Measurements from ENCODE around the gene HACD2.

HACD2 gene

GRCh38 chr3:123568034-123568433 is 16.8 kb downstream of the HACD2 start:
- no peak for TF ChIP-seq CTCF (IDR thresholded peaks at IDR 0.05; ENCODE audit: low read depth, low read length)
- no peak for DNase-seq (ENCODE audit: extremely low read depth, low read depth)

- DNase-seq (ENCODE audit: extremely low read depth, low read depth) = no peak
- no peak for TF ChIP-seq CTCF (IDR thresholded peaks at IDR 0.05; ENCODE audit: low read depth, low read length)
Measured at GRCh38 chr3:123564056-123564455, 20.8 kb downstream of the HACD2 start.

GRCh38 chr3:123562547-123562946 is 22.3 kb downstream of the HACD2 start:
- no peak for TF ChIP-seq CTCF (IDR thresholded peaks at IDR 0.05; ENCODE audit: low read depth, low read length)
- no peak for DNase-seq (ENCODE audit: extremely low read depth, low read depth)

GRCh38 chr3:123561188-123561587 is 23.7 kb downstream of the HACD2 start:
- DNase-seq (ENCODE audit: extremely low read depth, low read depth) = no peak
- TF ChIP-seq CTCF (IDR thresholded peaks at IDR 0.05; ENCODE audit: low read depth, low read length) = no peak

GRCh38 chr3:123559040-123559861 is 25.6 kb downstream of the HACD2 start:
- TF ChIP-seq CTCF (IDR thresholded peaks at IDR 0.05; ENCODE audit: low read depth, low read length) = peak; percentile 66
- peak; percentile 23 for DNase-seq (ENCODE audit: extremely low read depth, low read depth)

- no peak for DNase-seq (ENCODE audit: extremely low read depth, low read depth)
- no peak for TF ChIP-seq CTCF (IDR thresholded peaks at IDR 0.05; ENCODE audit: low read depth, low read length)
Measured at GRCh38 chr3:123553536-123553935, 31.3 kb downstream of the HACD2 start.

GRCh38 chr3:123552768-123553167 is 32.1 kb downstream of the HACD2 start:
- no peak for DNase-seq (ENCODE audit: extremely low read depth, low read depth)
- TF ChIP-seq CTCF (IDR thresholded peaks at IDR 0.05; ENCODE audit: low read depth, low read length) = no peak

All from AG09319 (cell line).